ENCODE measurements around the gene KIF26B.

- TF ChIP-seq CTCF (IDR thresholded peaks at IDR 0.05) (no peak), POLR2A (IDR thresholded peaks at IDR 0.05) (no peak), POLR2AphosphoS5 (IDR thresholded peaks at IDR 0.05) (no peak)
Observed at GRCh38 chr1:245260110-245260882, 105.5 kb downstream of the KIF26B start.

Data from transverse colon (tissue), 4 donors.